Measurements from ENCODE around the gene MYCBP2.

Gene MYCBP2

DNA sequence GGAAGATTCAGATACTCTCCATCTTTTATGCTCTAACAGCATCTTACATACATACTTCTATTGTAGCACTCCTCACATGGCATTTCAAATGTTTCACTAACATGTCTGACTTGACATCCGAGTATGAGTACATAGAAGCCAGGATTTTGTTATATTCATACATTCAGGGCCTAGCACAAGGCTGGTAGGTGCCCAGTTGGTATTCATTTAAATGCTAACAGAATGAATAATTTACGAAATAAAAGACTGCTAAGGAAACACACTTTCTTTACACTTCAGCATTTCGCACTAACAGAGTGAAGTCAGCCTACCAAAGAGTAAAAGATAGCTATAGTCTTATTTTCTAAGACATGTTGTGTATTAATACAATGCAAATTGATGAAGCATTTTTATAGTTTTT, 232.1 kb downstream of the MYCBP2 start:
- Histone ChIP-seq H2BK12ac (ENCODE audit: low read length) (no peak overlapping the region), H4K8ac (ENCODE audit: low read depth, low read length) (no peak overlapping the region), H2BK120ac (ENCODE audit: low read depth, low read length) (no peak overlapping the region), H2AFZ (ENCODE audit: low read length) (no peak overlapping the region), H3K4ac (ENCODE audit: low read length) (no peak overlapping the region), H3K18ac (ENCODE audit: low read length) (no peak overlapping the region), H3K4me1 (ENCODE audit: control insufficient read depth in 2 of 2, insufficient read depth in 1 of 2, low read depth in 1 of 2, low read length in 2 of 2) (no peaks in the 10 kb centered on the region), H4K91ac (ENCODE audit: low read depth, low read length, poor library complexity) (no peak overlapping the region), H3K4me3 (ENCODE audit: low read length in 2 of 2) (no peak overlapping the region), H2AK5ac (ENCODE audit: low read depth, low read length) (no peak overlapping the region), H3K14ac (ENCODE audit: low read length) (no peak overlapping the region), H3K27me3 (ENCODE audit: control insufficient read depth in 3 of 3, insufficient read depth in 3 of 3, low read depth in 1 of 3, low read length in 3 of 3) (no peaks in the 10 kb centered on the region), H3K27ac (replicated peaks; ENCODE audit: low read length) (no peak overlapping the region), H3K4me2 (ENCODE audit: insufficient read depth, low read length, poor library complexity, severe bottlenecking) (no peak overlapping the region), H3K79me1 (ENCODE audit: low read depth, low read length) (no peaks in the 10 kb centered on the region), H3K9me3 (replicated peaks in 1 of 2; ENCODE audit: control insufficient read depth in 2 of 2, insufficient read depth in 1 of 2, low read depth in 1 of 2, low read length in 2 of 2) (peaks cover 0 to 4% of the 10 kb centered on the region in 2 donors), H3K36me3 (replicated peaks in 1 of 2; ENCODE audit: control insufficient read depth in 2 of 2, insufficient read depth in 2 of 2, low read length in 2 of 2) (peaks cover 2 to 40% of the 10 kb centered on the region in 2 donors), H2BK5ac (ENCODE audit: low read length) (no peak overlapping the region), H3K23ac (ENCODE audit: low read depth, low read length, poor library complexity) (no peak overlapping the region), H2BK15ac (ENCODE audit: low read length) (no peak overlapping the region), H3K9ac (ENCODE audit: low read depth, low read length, poor library complexity) (no peak overlapping the region)
- DNase-seq (ENCODE audit: low spot score) = no peak
- no CpG with 5 or more reads among the region's 3 CpGs for WGBS, 2 donors (ENCODE audit: extremely low coverage in 2 of 2, insufficient read length in 2 of 2, insufficient replicate concordance in 1 of 2)

- Histone ChIP-seq H3K79me1 (ENCODE audit: low read depth, low read length) (no peaks in the 10 kb centered on the region), H2AK5ac (ENCODE audit: low read depth, low read length) (no peak overlapping the region), H3K14ac (ENCODE audit: low read length) (no peak overlapping the region), H2AFZ (ENCODE audit: low read length) (no peak overlapping the region), H3K9ac (ENCODE audit: low read depth, low read length, poor library complexity) (no peak overlapping the region), H4K91ac (ENCODE audit: low read depth, low read length, poor library complexity) (no peak overlapping the region), H2BK15ac (ENCODE audit: low read length) (no peak overlapping the region), H3K27ac (replicated peaks; ENCODE audit: low read length) (no peak overlapping the region), H2BK12ac (ENCODE audit: low read length) (no peak overlapping the region), H3K18ac (ENCODE audit: low read length) (no peak overlapping the region), H3K4ac (ENCODE audit: low read length) (no peak overlapping the region), H2BK120ac (ENCODE audit: low read depth, low read length) (no peak overlapping the region), H3K4me1 (ENCODE audit: control insufficient read depth in 2 of 2, insufficient read depth in 1 of 2, low read depth in 1 of 2, low read length in 2 of 2) (no peaks in the 10 kb centered on the region), H3K36me3 (replicated peaks in 1 of 2; ENCODE audit: control insufficient read depth in 2 of 2, insufficient read depth in 2 of 2, low read length in 2 of 2) (peaks cover 1 to 39% of the 10 kb centered on the region in 2 donors), H3K23ac (ENCODE audit: low read depth, low read length, poor library complexity) (no peak overlapping the region), H4K8ac (ENCODE audit: low read depth, low read length) (no peak overlapping the region), H3K9me3 (replicated peaks in 1 of 2; ENCODE audit: control insufficient read depth in 2 of 2, insufficient read depth in 1 of 2, low read depth in 1 of 2, low read length in 2 of 2) (peaks cover 0 to 4% of the 10 kb centered on the region in 2 donors), H3K4me2 (ENCODE audit: insufficient read depth, low read length, poor library complexity, severe bottlenecking) (no peak overlapping the region), H2BK5ac (ENCODE audit: low read length) (no peak overlapping the region), H3K4me3 (ENCODE audit: low read length in 2 of 2) (no peak overlapping the region), H3K27me3 (ENCODE audit: control insufficient read depth in 3 of 3, insufficient read depth in 3 of 3, low read depth in 1 of 3, low read length in 3 of 3) (no peaks in the 10 kb centered on the region)
- no CpG with 5 or more reads among the region's 1 CpG for WGBS, 2 donors (ENCODE audit: extremely low coverage in 2 of 2, insufficient read length in 2 of 2, insufficient replicate concordance in 1 of 2)
- DNase-seq (ENCODE audit: low spot score) = no peak
Observed at GRCh38 chr13:77093735-77094134, 233.2 kb downstream of the MYCBP2 start.

DNA sequence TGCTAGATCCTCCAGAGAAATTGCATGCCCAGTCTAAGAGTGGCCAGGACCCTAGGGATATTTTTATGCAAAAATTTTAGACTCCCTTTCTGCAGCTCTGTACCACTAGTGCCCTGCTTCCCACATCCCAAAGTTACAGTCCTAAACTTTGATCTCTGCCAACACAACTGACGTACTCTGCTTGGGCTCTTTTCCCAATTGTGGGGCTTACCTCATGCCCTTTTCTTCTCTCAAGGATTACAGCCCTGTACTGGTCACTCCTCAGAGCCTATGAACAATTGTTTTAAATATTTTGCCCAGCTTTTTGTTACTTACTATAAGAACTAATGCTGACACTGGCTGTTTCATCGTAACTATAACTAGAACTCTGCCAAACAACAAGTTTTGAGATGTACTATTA, 242.1 kb downstream of the MYCBP2 start:
- Histone ChIP-seq H3K36me3 (replicated peaks in 1 of 2; ENCODE audit: control insufficient read depth in 2 of 2, insufficient read depth in 2 of 2, low read length in 2 of 2) (peaks cover 2 to 66% of the 10 kb centered on the region in 2 donors), H3K18ac (ENCODE audit: low read length) (no peak overlapping the region), H3K4me2 (ENCODE audit: insufficient read depth, low read length, poor library complexity, severe bottlenecking) (no peak overlapping the region), H4K91ac (ENCODE audit: low read depth, low read length, poor library complexity) (no peak overlapping the region), H2BK5ac (ENCODE audit: low read length) (no peak overlapping the region), H2AFZ (ENCODE audit: low read length) (no peak overlapping the region), H3K9ac (ENCODE audit: low read depth, low read length, poor library complexity) (no peak overlapping the region), H3K27ac (replicated peaks; ENCODE audit: low read length) (no peak overlapping the region), H3K79me1 (ENCODE audit: low read depth, low read length) (no peaks in the 10 kb centered on the region), H3K4me1 (ENCODE audit: control insufficient read depth in 2 of 2, insufficient read depth in 1 of 2, low read depth in 1 of 2, low read length in 2 of 2) (no peaks in the 10 kb centered on the region), H2AK5ac (ENCODE audit: low read depth, low read length) (no peak overlapping the region), H3K14ac (ENCODE audit: low read length) (no peak overlapping the region), H3K9me3 (replicated peaks in 1 of 2; ENCODE audit: control insufficient read depth in 2 of 2, insufficient read depth in 1 of 2, low read depth in 1 of 2, low read length in 2 of 2) (peaks cover 0 to 4% of the 10 kb centered on the region in 2 donors), H3K23ac (ENCODE audit: low read depth, low read length, poor library complexity) (no peak overlapping the region), H3K4ac (ENCODE audit: low read length) (no peak overlapping the region), H2BK15ac (ENCODE audit: low read length) (no peak overlapping the region), H3K4me3 (ENCODE audit: low read length in 2 of 2) (no peak overlapping the region), H2BK12ac (ENCODE audit: low read length) (no peak overlapping the region), H4K8ac (ENCODE audit: low read depth, low read length) (no peak overlapping the region), H2BK120ac (ENCODE audit: low read depth, low read length) (no peak overlapping the region), H3K27me3 (ENCODE audit: control insufficient read depth in 3 of 3, insufficient read depth in 3 of 3, low read depth in 1 of 3, low read length in 3 of 3) (no peaks in the 10 kb centered on the region)
- no CpG with 5 or more reads among the region's 2 CpGs for WGBS, 2 donors (ENCODE audit: extremely low coverage in 2 of 2, insufficient read length in 2 of 2, insufficient replicate concordance in 1 of 2)
- no peak for DNase-seq (ENCODE audit: low spot score)

GRCh38 chr13:77079902-77080413, 246.9 kb downstream of the MYCBP2 start:
- Histone ChIP-seq H4K91ac (ENCODE audit: low read depth, low read length, poor library complexity) (no peak overlapping the region), H3K14ac (ENCODE audit: low read length) (no peak overlapping the region), H3K9me3 (replicated peaks in 1 of 2; ENCODE audit: control insufficient read depth in 2 of 2, insufficient read depth in 1 of 2, low read depth in 1 of 2, low read length in 2 of 2) (no peaks in the 10 kb centered on the region), H3K27me3 (ENCODE audit: control insufficient read depth in 3 of 3, insufficient read depth in 3 of 3, low read depth in 1 of 3, low read length in 3 of 3) (no peaks in the 10 kb centered on the region), H3K27ac (replicated peaks; ENCODE audit: low read length) (no peak overlapping the region), H3K79me1 (ENCODE audit: low read depth, low read length) (no peaks in the 10 kb centered on the region), H2BK120ac (ENCODE audit: low read depth, low read length) (no peak overlapping the region), H3K4me2 (ENCODE audit: insufficient read depth, low read length, poor library complexity, severe bottlenecking) (no peak overlapping the region), H3K18ac (ENCODE audit: low read length) (no peak overlapping the region), H2BK15ac (ENCODE audit: low read length) (no peak overlapping the region), H3K23ac (ENCODE audit: low read depth, low read length, poor library complexity) (no peak overlapping the region), H3K9ac (ENCODE audit: low read depth, low read length, poor library complexity) (no peak overlapping the region), H2AFZ (ENCODE audit: low read length) (no peak overlapping the region), H2BK5ac (ENCODE audit: low read length) (no peak overlapping the region), H3K36me3 (replicated peaks in 1 of 2; ENCODE audit: control insufficient read depth in 2 of 2, insufficient read depth in 2 of 2, low read length in 2 of 2) (peaks cover under 1 to 90% of the 10 kb centered on the region in 2 donors), H3K4me1 (ENCODE audit: control insufficient read depth in 2 of 2, insufficient read depth in 1 of 2, low read depth in 1 of 2, low read length in 2 of 2) (no peaks in the 10 kb centered on the region), H3K4ac (ENCODE audit: low read length) (no peak overlapping the region), H4K8ac (ENCODE audit: low read depth, low read length) (no peak overlapping the region), H2AK5ac (ENCODE audit: low read depth, low read length) (no peak overlapping the region), H3K4me3 (ENCODE audit: low read length in 2 of 2) (no peak overlapping the region), H2BK12ac (ENCODE audit: low read length) (no peak overlapping the region)
- no peak for DNase-seq (ENCODE audit: low spot score)

All from neuronal stem cell (in vitro differentiated cells).